ENCODE results near the gene ATL2. TPM values are rescaled to one million over a fixed set of nuclear protein-coding genes. Genes with fewer than 3 reads are reported as not detected.

Gene ATL2
- total and polyA plus RNA-seq, 9 donors: 47.9 to 149 (median 88.6) TPM

DNA sequence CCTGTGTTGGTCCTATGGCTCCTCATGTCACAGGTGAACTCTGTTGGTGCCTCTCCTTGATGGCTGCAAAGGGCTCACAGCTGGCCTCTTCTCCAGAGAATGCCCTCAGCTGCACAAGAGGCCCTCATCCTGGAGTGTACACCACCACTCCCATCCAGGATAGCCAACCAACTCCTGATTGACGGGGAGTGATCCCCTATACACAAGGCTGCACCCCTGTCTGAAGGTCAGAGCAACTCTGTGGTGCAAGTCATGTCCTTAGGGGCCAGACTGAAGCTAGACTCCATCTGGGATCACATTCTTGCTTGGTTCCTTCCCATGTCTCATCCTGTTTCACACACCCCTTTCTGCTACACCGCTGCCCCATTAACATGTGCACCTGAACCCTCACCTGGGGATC is 41.7 kb upstream of the ATL2 start:
- no peaks in the 10 kb centered on the region for H3K4me1 ChIP-seq (ENCODE audit: insufficient read depth)
- WGBS, 3 donors: 95 to 100% (median 97%) methylated on average over 2 of the region's 2 CpGs
- H3K27me3 ChIP-seq: no peaks in the 10 kb centered on the region
- no peaks in the 10 kb centered on the region for H3K36me3 ChIP-seq
- H3K4me3 ChIP-seq: no peak overlapping the region
- intact Hi-C loops (cut with DNase I): no loop called here
- no peak overlapping the region for H3K27ac ChIP-seq
- H3K9me3 ChIP-seq: no peaks in the 10 kb centered on the region
- TF ChIP-seq POLR2A (IDR thresholded peaks at IDR 0.05): no peak
- TF ChIP-seq EP300 (IDR thresholded peaks at IDR 0.05): no peak
- TF ChIP-seq, protein P1, sequence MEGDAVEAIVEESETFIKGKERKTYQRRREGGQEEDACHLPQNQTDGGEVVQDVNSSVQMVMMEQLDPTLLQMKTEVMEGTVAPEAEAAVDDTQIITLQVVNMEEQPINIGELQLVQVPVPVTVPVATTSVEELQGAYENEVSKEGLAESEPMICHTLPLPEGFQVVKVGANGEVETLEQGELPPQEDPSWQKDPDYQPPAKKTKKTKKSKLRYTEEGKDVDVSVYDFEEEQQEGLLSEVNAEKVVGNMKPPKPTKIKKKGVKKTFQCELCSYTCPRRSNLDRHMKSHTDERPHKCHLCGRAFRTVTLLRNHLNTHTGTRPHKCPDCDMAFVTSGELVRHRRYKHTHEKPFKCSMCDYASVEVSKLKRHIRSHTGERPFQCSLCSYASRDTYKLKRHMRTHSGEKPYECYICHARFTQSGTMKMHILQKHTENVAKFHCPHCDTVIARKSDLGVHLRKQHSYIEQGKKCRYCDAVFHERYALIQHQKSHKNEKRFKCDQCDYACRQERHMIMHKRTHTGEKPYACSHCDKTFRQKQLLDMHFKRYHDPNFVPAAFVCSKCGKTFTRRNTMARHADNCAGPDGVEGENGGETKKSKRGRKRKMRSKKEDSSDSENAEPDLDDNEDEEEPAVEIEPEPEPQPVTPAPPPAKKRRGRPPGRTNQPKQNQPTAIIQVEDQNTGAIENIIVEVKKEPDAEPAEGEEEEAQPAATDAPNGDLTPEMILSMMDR (IDR thresholded peaks at IDR 0.05): no peak
- no peak for DNase-seq

DNA sequence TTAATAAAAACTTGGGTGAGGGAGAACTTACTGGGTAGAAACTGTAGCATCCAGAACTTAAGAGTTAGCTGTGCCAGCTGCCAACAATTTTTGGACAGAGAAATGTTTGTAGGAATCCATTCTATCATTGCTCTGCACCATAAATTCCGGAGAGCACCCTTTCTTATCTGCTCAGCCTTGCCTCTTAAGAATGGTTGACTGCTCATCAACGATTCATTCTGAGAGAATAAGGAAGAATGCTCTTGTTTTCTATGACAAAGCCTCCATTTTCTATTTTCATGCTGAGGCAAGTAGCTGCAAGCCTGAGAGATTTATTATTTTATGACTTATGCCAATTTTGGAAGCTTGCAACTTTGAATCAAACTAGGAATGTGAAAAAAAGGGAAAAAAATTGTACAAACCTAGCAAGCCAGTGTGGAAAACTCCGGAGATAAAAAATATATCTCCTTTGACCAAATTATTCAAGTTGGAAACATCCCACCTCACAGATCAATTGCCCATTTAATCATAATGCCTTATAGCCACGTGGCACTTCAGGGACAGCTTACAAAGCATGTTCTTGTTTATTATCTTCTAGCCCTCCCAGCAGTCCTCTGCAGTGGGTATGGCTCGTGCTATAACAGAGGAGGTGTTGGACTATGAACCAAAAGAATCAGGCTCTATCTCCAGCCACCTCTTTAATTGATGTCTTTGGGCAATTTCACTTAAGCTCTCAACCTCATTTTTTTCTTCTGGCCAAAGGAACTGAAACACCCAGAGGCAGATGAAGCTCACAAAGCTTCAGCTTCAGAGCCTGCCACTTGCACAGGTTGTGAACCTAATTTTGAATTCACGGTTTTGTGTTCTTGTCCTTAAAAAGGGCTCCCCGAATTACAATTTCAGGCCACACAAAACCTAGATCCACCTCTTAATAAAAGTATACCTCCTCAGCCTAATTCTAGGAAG is 40.9 kb upstream of the ATL2 start:
- no peak for DNase-seq
- H3K36me3 ChIP-seq: no peaks in the 10 kb centered on the region
- H3K4me3 ChIP-seq: no peak overlapping the region
- WGBS, 3 donors: 32 to 38% (median 34%) methylated on average over 7 of the region's 7 CpGs
- no peak overlapping the region for H3K27ac ChIP-seq
- TF ChIP-seq POLR2A (IDR thresholded peaks at IDR 0.05): no peak
- TF ChIP-seq, protein P1 (IDR thresholded peaks at IDR 0.05): no peak
- no peak for TF ChIP-seq EP300 (IDR thresholded peaks at IDR 0.05)
- no peaks in the 10 kb centered on the region for H3K9me3 ChIP-seq
- intact Hi-C loops (cut with DNase I): no loop called here
- H3K4me1 ChIP-seq (ENCODE audit: insufficient read depth): no peaks in the 10 kb centered on the region
- no peaks in the 10 kb centered on the region for H3K27me3 ChIP-seq

DNA sequence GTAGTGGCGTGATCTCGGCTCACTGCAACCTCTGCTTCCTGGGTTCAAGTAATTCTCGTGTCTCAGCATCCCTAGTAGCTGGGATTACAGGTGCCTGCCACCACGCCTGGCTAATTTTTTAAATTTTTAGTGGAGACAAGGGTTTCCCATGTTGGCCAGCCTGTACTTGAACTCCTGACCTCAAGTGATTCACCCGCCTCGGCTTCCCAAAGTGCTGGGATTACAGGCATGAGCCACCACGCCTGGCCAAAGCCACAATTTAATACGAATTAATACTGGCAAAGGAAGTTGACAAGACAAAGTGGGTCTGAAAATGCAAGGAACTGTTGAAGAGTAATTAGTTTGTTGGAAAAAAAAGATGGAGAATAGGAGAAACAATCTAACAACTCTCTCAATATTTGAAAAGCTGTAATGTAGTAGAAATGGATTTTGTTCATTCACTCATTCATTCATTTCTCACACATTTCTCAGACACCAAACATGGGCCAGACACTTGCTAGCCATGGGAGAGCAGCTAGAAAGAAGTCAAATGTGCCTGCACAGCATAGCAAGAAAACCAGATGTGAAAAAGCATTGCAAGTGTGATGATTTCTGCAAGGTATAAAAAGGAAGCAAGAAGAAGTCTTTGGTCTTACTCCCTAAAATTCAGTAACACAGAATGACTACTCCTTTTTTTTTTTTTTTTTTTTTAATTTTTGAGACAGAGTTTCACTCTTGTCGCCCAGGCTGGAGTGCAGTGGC is 39.4 kb upstream of the ATL2 start:
- H3K27ac ChIP-seq: no peak overlapping the region
- H3K9me3 ChIP-seq: no peaks in the 10 kb centered on the region
- H3K4me3 ChIP-seq: no peak overlapping the region
- intact Hi-C loops (cut with DNase I): no loop called here
- TF ChIP-seq POLR2A (IDR thresholded peaks at IDR 0.05) (no peak), EP300 (IDR thresholded peaks at IDR 0.05) (no peak)
- TF ChIP-seq, protein P1 (IDR thresholded peaks at IDR 0.05): no peak
- no peak for DNase-seq
- 85 to 92% (median 90%) methylated on average over 9 of the region's 9 CpGs for WGBS, 3 donors
- H3K36me3 ChIP-seq: no peaks in the 10 kb centered on the region
- H3K4me1 ChIP-seq (ENCODE audit: insufficient read depth): no peaks in the 10 kb centered on the region
- H3K27me3 ChIP-seq: no peaks in the 10 kb centered on the region

DNA sequence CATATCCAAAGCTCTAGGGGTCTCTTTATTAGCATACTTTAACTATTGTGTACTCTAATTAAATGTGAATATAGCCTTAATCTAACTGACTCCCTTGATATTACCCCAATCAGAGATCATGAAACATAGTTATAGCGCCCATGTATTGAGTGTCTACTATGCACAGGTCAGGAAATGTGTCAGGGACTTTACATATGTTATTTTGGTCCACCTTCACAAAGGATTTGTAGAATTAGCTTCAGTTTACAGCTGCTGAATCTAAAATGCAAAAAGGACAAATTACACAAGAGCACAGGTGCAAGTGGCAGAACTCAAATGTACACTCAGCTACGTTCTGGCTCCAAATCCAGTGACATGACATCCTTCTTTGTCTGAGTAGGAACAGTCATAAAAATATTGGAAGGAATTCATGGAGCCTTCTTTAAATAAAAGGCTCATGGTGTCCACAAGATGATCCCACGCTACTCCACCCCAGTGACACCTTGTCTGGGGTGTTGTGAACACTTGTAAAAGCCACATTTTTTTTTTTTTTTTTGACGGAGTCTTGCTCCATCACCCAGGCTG is 38.7 kb upstream of the ATL2 start:
- Histone ChIP-seq H3K27me3 (no peaks in the 10 kb centered on the region), H3K4me3 (no peak overlapping the region), H3K4me1 (ENCODE audit: insufficient read depth) (no peaks in the 10 kb centered on the region), H3K9me3 (no peaks in the 10 kb centered on the region), H3K36me3 (no peaks in the 10 kb centered on the region), H3K27ac (no peak overlapping the region)
- no peak for DNase-seq
- intact Hi-C loops (cut with DNase I): no loop called here
- WGBS, 3 donors: 92 to 95% (median 95%) methylated on average over 4 of the region's 4 CpGs
- TF ChIP-seq POLR2A (IDR thresholded peaks at IDR 0.05): no peak
- TF ChIP-seq, protein P1 (IDR thresholded peaks at IDR 0.05): no peak
- TF ChIP-seq EP300 (IDR thresholded peaks at IDR 0.05): no peak
